SK-N-SH treated with all-trans-retinoic acid at 6 μM for 48 hours (cell line): ENCODE measurements around the gene TMED10.

Source experiments
- ATAC-seq: fragments of 200-7000 bp; cut with Tn5 transposase; 3 replicates; pipeline ENCODE4 v1.9.1; 2020; ENCODE audit warnings: mild to moderate bottlenecking, moderate library complexity
- ARNTL ChIP-seq: fragments of 450-650 bp; formaldehyde crosslinking; IDR thresholded peaks from 2 replicates; pipeline ENCODE4 v1.5.0; 2020; ENCODE audit warnings: low read depth, mild to moderate bottlenecking, moderate library complexity, borderline replicate concordance
- BACH2 ChIP-seq: fragments of 250-450 bp; sonication (Bioruptor Pico); IDR thresholded peaks from 2 replicates; pipeline ENCODE4 v1.9.0; 2021; ENCODE audit warnings: mild to moderate bottlenecking, borderline replicate concordance
- CSDC2 ChIP-seq: fragments of 250-450 bp; sonication (Bioruptor Pico); IDR thresholded peaks from 2 replicates; pipeline ENCODE4 v1.5.0; 2020; ENCODE audit warnings: mild to moderate bottlenecking, moderate library complexity
- CSRNP3 ChIP-seq: fragments of 250-450 bp; sonication (Bioruptor Pico); IDR thresholded peaks from 2 replicates; pipeline ENCODE4 v1.5.1; 2021; ENCODE audit warnings: mild to moderate bottlenecking, moderate library complexity
- ESRRG ChIP-seq: fragments of 250-450 bp; sonication (Bioruptor Pico); IDR thresholded peaks from 2 replicates; pipeline ENCODE4 v1.6.1; 2021; ENCODE audit warnings: mild to moderate bottlenecking
- GLIS3 ChIP-seq: fragments of 250-450 bp; sonication (Bioruptor Pico); IDR thresholded peaks from 2 replicates; pipeline ENCODE4 v1.5.0; 2020; ENCODE audit warnings: mild to moderate bottlenecking, moderate library complexity
- ISL1 ChIP-seq: fragments of 250-450 bp; sonication (Bioruptor Pico); IDR thresholded peaks from 2 replicates; pipeline ENCODE4 v2.1.2; 2022; ENCODE audit warnings: mild to moderate bottlenecking, moderate library complexity
- OSR1 ChIP-seq: fragments of 250-450 bp; sonication (Bioruptor Pico); IDR thresholded peaks from 2 replicates; pipeline ENCODE4 v1.8.0; 2022; ENCODE audit warnings: moderate library complexity, mild to moderate bottlenecking, inconsistent platforms
- PPARA ChIP-seq: fragments of 250-450 bp; sonication (Bioruptor Pico); IDR thresholded peaks from 2 replicates; pipeline ENCODE4 v1.5.0; 2020; ENCODE audit warnings: mild to moderate bottlenecking, borderline replicate concordance
- RARB ChIP-seq: fragments of 250-450 bp; sonication (Bioruptor Pico); IDR thresholded peaks from 2 replicates; pipeline ENCODE4 v1.8.0; 2021; ENCODE audit warnings: mild to moderate bottlenecking, moderate library complexity
- SNAI2 ChIP-seq: fragments of 250-450 bp; sonication (Bioruptor Pico); IDR thresholded peaks from 2 replicates; pipeline ENCODE4 v1.5.0; 2020; ENCODE audit warnings: mild to moderate bottlenecking, moderate library complexity
- TCF4 ChIP-seq: fragments of 250-450 bp; sonication (Bioruptor Pico); IDR thresholded peaks from 2 replicates; pipeline ENCODE4 v1.8.0; 2021; ENCODE audit warnings: mild to moderate bottlenecking, moderate library complexity, borderline replicate concordance
- TOX ChIP-seq: fragments of 250-450 bp; sonication (Bioruptor Pico); IDR thresholded peaks from 2 replicates; pipeline ENCODE4 v1.8.0; 2021; ENCODE audit warnings: mild to moderate bottlenecking, moderate library complexity, borderline replicate concordance
- ZC3H10 ChIP-seq: fragments of 250-450 bp; sonication (Bioruptor Pico); IDR thresholded peaks from 2 replicates; pipeline ENCODE4 v1.5.1; 2021; ENCODE audit warnings: mild to moderate bottlenecking, moderate library complexity
- ZFP30 ChIP-seq: fragments of 450-650 bp; formaldehyde crosslinking; IDR thresholded peaks from 2 replicates; pipeline ENCODE4 v1.5.0; 2022; ENCODE audit warnings: mild to moderate bottlenecking, moderate library complexity
- ZNF565 ChIP-seq: fragments of 450-650 bp; formaldehyde crosslinking; conservative IDR thresholded peaks from 2 replicates; pipeline ENCODE4 v1.5.0; 2020; ENCODE audit warnings: low read depth, mild to moderate bottlenecking, moderate library complexity
- ZNF70 ChIP-seq: fragments of 450-650 bp; formaldehyde crosslinking; IDR thresholded peaks from 2 replicates; pipeline ENCODE4 v1.5.0; 2020; ENCODE audit warnings: mild to moderate bottlenecking, moderate library complexity
- ZNF8 ChIP-seq: fragments of 450-650 bp; formaldehyde crosslinking; IDR thresholded peaks from 2 replicates; pipeline ENCODE4 v1.5.0; 2020; ENCODE audit warnings: mild to moderate bottlenecking, moderate library complexity
- TF ChIP-seq, protein P1 (sequence below): fragments of 250-450 bp; sonication (Bioruptor Pico); IDR thresholded peaks from 2 replicates; pipeline ENCODE4 v1.5.0; 2020; ENCODE audit warnings: mild to moderate bottlenecking, moderate library complexity
- TF ChIP-seq, protein P2 (sequence below): fragments of 250-450 bp; sonication (Bioruptor Pico); IDR thresholded peaks from 2 replicates; pipeline ENCODE4 v1.8.0; 2021; ENCODE audit warnings: low read depth, mild to moderate bottlenecking, moderate library complexity, borderline replicate concordance
- TF ChIP-seq, protein P3 (sequence below): fragments of 250-450 bp; sonication (Bioruptor Pico); IDR thresholded peaks from 2 replicates; pipeline ENCODE4 v1.5.1; 2020; ENCODE audit warnings: low read depth, mild to moderate bottlenecking, moderate library complexity

Gene TMED10

DNA sequence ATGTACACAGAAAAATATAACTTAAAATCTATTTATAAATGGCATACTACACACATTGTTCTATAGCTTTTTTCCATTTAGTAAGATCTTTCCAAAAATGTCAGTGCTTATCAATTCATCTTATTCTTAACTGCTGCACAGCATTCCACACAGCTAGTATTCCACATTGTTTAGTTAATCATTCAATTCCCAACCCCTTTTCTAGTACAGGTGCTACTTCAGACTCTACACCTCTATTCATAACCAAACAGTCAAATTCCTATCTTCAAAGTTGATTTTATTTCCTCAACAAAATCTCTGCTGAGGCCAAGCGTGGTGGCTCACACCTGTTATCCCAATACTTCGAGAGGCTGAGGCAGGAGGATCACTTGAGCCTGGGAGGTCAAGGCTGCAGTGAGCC lies 37.2 kb downstream of the TMED10 start:
- no peak for ATAC-seq
- TF ChIP-seq ISL1 (CRISPR knock-in tag) (no peak), BACH2 (no peak), PPARA (CRISPR knock-in tag) (no peak), TOX (no peak), ZFP30 (no peak), ZNF8 (CRISPR knock-in tag) (no peak), CSRNP3 (no peak), RARB (CRISPR knock-in tag) (no peak), ZC3H10 (no peak), GLIS3 (CRISPR knock-in tag) (no peak)
- TF ChIP-seq, protein P1, sequence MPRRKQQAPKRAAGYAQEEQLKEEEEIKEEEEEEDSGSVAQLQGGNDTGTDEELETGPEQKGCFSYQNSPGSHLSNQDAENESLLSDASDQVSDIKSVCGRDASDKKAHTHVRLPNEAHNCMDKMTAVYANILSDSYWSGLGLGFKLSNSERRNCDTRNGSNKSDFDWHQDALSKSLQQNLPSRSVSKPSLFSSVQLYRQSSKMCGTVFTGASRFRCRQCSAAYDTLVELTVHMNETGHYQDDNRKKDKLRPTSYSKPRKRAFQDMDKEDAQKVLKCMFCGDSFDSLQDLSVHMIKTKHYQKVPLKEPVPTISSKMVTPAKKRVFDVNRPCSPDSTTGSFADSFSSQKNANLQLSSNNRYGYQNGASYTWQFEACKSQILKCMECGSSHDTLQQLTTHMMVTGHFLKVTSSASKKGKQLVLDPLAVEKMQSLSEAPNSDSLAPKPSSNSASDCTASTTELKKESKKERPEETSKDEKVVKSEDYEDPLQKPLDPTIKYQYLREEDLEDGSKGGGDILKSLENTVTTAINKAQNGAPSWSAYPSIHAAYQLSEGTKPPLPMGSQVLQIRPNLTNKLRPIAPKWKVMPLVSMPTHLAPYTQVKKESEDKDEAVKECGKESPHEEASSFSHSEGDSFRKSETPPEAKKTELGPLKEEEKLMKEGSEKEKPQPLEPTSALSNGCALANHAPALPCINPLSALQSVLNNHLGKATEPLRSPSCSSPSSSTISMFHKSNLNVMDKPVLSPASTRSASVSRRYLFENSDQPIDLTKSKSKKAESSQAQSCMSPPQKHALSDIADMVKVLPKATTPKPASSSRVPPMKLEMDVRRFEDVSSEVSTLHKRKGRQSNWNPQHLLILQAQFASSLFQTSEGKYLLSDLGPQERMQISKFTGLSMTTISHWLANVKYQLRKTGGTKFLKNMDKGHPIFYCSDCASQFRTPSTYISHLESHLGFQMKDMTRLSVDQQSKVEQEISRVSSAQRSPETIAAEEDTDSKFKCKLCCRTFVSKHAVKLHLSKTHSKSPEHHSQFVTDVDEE (CRISPR knock-in tag) = no peak
- TF ChIP-seq, all 23 proteins: peak for 0

DNA sequence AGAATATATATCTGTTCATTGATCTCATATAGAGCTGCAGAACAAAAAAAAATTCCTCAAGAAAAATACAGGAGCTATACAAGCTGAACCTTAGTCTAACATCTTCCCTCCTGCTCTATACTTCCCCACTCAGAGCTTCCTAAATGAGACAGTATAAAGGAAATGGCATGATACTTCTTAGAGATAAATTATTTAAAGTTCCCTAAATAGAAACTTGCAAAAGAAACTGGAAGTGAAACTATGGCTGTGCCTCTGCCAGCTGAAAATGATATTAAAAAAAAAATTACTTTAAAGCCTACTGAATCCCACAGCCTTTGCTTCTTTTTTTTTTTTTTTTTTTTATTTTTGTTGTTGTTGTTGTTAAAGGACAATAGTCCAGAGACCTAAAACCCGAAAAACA lies 37.9 kb downstream of the TMED10 start:
- TF ChIP-seq TOX (no peak), OSR1 (no peak), ZNF565 (CRISPR knock-in tag) (no peak), ESRRG (CRISPR knock-in tag) (no peak), TCF4 (CRISPR knock-in tag) (no peak), ZNF70 (no peak), PPARA (CRISPR knock-in tag) (no peak)
- TF ChIP-seq, protein P2, sequence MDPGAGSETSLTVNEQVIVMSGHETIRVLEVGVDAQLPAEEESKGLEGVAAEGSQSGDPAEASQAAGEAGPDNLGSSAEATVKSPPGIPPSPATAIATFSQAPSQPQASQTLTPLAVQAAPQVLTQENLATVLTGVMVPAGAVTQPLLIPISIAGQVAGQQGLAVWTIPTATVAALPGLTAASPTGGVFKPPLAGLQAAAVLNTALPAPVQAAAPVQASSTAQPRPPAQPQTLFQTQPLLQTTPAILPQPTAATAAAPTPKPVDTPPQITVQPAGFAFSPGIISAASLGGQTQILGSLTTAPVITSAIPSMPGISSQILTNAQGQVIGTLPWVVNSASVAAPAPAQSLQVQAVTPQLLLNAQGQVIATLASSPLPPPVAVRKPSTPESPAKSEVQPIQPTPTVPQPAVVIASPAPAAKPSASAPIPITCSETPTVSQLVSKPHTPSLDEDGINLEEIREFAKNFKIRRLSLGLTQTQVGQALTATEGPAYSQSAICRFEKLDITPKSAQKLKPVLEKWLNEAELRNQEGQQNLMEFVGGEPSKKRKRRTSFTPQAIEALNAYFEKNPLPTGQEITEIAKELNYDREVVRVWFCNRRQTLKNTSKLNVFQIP (CRISPR knock-in tag) = no peak
- TF ChIP-seq, protein P3, sequence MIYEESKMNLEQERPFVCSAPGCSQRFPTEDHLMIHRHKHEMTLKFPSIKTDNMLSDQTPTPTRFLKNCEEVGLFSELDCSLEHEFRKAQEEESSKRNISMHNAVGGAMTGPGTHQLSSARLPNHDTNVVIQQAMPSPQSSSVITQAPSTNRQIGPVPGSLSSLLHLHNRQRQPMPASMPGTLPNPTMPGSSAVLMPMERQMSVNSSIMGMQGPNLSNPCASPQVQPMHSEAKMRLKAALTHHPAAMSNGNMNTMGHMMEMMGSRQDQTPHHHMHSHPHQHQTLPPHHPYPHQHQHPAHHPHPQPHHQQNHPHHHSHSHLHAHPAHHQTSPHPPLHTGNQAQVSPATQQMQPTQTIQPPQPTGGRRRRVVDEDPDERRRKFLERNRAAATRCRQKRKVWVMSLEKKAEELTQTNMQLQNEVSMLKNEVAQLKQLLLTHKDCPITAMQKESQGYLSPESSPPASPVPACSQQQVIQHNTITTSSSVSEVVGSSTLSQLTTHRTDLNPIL = no peak
- ATAC-seq = peak; percentile 19; the same call in 1 of the 3 replicates

- TF ChIP-seq ZNF70 = no peak
- no peak for TF ChIP-seq ZFP30
- TF ChIP-seq CSDC2 = no peak
- TF ChIP-seq RARB (CRISPR knock-in tag) = no peak
- TF ChIP-seq ARNTL (CRISPR knock-in tag) = no peak
- TF ChIP-seq ESRRG (CRISPR knock-in tag) = no peak
- no peak for TF ChIP-seq TCF4 (CRISPR knock-in tag)
These were observed 41.8 kb downstream of the TMED10 start for GRCh38 chr14:75134644-75135043.

GRCh38 chr14:75133597-75133996 lies 42.8 kb downstream of the TMED10 start:
- no peak for ATAC-seq
- TF ChIP-seq ZNF565 (CRISPR knock-in tag) (no peak), ARNTL (CRISPR knock-in tag) (no peak), SNAI2 (CRISPR knock-in tag) (no peak), ZNF8 (CRISPR knock-in tag) (peak; percentile 99)
- TF ChIP-seq, protein P3 = no peak
- TF ChIP-seq, all 23 proteins: peak for 1

More at GRCh38 chr14:75134644-75135043, 41.8 kb downstream of the TMED10 start:
- no peak for ATAC-seq
